Stimulated activated CD4-positive, alpha-beta T cell treated with anti-CD3 and anti-CD28 coated beads, Interleukin-12 subunit alpha, Interleukin-12 subunit beta, amount 100 ng/mL, for 48 hours (primary cell): ENCODE data around the gene METTL17.
"Not testable (repeated sequence)": the region's sequence is repeated elsewhere in the genome, so short reads cannot be mapped to it uniquely, and the experiment has no call there.

Source experiments
- DNase-seq, 3 donors: peaks; one replicate each; pipeline ENCODE4 v3.0.0-alpha.2; 2020; ENCODE audit warnings: low read depth in 2 of 3, low spot score in 1 of 3

METTL17 gene

DNA sequence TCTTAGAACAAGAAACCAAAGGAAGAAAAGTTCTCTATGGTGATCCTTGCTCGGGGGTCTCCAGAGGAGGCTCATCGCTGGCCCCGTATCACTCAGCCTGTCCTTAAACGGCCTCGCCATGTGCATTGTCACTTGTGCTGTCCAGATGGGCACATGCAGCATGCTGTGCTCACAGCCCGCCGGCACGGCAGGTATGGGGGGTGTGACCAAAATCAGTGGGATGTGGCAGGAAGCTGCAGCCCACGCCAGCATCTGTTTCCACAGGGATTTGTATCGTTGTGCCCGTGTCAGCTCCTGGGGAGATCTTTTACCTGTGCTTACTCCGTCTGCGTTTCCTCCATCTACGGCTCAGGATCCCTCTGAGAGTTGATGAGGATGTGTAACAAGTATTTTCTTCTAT is 6.7 kb downstream of the METTL17 start:
- DNase-seq = no peak

DNA sequence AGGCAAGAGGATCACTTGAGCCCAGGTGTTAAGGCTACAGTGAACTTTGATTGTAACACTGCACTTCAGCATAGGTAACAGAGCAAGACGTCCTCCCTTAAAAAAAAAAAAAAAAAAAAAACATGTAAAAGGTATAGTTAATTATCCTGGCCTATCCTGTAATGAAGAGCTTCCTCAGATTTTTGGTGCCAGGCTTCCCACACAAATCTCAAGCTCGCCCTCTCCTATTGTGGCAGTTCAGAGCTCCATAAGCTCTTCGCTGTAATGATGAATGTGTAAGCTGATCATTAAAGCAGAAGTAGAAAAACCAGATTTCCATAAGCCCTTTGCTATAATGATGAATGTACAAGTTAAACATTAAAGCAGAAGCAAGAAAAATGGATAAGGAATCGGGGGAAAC is 7.3 kb downstream of the METTL17 start:
- no peak for DNase-seq

DNA sequence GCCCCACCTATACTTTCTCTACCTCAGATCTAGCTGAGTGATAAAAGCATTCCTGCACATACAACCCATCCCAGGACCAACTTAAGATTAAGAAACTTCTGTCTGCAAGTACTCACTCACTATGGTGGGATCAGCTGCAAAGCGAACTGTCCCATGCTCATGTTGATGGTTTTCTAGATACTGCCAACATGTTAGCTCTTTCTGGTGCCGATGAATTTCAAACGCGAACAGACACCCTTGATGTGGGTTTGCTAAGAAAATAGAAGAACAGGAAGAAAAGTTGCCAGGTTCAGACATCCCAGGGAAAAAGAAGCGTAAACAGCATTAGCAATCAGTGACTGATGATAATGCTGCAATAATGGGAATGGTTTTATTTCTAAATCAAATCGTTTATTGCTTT is 7.8 kb downstream of the METTL17 start:
- DNase-seq = no peak

DNA sequence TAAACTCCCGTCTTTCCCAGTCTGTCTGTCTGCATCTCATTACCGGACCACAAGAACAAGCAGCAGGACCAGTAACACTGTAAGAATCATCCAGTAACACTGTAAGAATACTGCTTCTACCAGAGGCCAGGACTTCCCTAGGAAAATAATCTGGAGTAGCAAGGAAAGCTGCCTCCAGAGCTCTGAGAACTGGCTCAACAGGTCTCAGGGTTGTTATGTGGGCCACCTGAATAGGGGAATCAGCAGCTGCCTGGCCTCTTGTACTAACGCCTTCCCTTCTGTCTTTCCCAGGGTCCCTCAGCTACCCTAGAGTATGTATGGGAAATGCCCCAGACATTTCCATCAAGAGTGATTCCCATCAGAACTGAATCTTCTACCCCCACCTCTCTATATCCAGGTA is 8.4 kb downstream of the METTL17 start:
- no peak for DNase-seq

DNA sequence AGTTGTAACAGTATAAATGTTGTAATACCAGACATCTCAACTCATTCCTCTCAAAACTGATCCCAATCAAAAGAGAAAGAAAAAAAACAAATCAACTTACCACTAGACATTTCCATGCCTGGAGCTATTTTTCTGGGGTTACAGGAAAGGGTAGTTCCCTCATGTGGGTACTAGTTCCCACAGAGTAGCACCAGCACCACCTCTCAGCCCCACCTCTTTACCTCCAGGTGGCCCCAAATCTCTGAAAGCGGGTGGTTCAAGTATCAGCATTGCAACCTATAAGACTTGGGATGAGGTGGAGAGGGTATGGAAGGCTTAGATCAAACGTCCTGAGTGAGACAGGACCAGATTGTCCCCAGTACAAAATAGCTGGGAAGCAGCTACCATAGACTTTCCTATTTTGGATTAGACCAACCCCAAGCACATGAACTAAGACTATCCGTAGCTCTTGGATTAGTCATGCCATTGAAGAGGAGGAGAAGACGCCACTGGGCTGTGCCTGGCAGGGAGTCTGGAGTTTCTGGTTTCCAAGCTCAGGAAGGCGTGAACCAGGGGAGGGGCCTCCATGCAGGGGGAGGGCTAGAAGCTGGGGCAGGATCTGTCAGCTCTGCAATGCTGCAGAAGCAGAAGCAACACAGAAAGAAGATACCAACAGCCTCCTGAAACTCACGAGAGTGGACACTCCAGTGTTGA is 9.0 kb downstream of the METTL17 start, which contains the start of gene SLC39A2:
Gene SLC39A2 (plus strand): TSS at position 620 of the 693 bp plus-strand sequence. CDS start 154 bp downstream, outside the sequence.
- no peak for DNase-seq

DNA sequence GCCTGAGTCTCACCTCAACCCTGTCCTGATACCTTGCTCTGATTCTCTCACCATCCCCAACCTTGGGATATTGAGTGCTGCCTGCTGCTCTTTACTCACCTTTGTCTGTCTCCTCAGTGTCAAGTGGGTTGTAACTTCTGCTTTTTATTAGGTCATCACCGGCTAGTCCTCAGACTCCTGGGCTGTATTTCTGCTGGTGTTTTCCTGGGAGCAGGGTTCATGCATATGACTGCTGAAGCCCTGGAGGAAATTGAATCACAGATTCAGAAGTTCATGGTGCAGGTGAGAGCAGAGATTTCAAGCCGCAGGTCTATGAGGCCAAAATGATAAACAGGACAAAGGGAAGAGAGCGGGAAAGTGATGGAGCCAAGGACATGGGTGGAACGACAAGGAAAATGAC is 9.8 kb downstream of the METTL17 start:
- DNase-seq = no peak

DNA sequence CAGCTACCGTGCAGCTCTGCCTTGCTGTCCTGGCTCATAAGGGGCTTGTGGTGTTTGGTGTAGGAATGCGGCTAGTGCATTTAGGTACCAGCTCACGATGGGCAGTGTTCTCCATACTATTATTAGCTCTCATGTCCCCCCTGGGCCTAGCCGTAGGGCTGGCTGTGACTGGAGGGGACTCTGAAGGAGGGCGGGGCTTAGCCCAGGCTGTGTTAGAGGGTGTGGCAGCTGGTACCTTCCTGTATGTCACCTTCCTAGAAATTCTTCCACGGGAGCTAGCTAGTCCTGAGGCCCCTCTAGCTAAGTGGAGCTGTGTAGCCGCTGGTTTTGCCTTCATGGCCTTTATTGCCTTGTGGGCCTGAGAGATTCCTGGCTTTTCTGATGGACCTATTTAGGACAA is 11.4 kb downstream of the METTL17 start:
- DNase-seq = no peak

DNA sequence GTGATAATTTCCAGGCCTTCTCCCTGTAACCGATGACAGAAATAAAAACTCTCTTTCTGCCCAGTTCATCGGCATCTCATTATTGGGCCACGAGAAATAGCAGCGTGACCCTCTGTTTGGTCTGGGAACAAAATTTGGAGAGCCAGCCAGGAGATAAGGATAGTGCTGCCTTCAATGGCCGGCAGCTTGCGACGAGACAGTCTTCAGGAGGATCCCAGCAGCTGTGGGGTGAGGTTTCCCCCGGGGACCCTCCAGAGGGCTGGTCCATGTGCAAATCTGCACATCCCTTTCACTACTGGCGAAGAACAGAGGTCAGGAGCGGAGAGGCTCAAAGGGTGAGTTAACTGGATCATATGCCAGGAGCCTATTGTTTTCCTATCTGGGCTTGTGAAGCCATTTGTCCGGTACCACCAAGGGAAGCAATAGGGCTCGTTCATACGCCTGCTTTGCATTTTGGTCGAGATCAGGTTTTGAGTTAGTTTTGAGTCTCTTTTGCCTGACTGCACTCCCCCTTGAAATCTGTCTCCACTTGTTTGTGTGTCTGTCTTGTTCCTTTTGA is 14.1 kb downstream of the METTL17 start:
- no peak for DNase-seq

DNA sequence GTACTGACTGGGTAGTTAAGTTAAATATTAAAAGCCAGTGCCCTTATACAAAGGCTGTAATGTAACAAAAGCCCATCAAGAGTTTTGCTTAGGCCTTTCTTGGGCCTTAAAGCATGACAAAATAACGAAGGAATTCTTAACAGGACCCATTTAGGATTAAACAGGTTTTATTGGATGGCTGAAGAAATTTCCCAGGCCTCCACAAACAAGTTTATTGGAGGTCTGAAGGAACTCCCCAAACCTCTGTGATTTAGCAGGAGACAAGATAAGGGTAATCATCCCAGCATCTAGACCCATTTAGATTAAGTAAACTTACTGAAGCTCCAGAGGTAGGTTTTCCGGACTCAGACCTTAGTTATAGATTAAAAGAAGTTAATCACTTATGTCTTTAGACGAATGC is 19.9 kb downstream of the METTL17 start:
- DNase-seq = not testable (repeated sequence)

DNA sequence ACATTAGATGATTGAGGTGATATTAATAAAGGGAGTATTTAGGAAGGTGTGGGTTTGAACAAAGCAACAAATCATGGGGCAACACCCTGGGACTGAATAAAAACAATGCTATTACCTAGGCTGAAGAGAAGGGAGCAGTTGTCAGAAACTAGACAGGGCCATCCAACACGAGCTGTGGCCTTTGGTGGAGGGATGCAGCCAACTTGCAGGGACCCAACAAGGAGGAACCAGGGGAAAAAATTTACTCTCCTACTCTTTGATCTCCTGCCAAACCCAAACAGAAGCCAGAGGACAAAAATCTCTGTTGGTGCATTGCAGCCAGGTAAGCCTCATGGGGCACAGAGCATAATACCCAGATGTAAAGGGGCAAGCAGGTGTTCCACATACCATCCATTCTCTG is 21.4 kb downstream of the METTL17 start:
- DNase-seq = no peak

DNA sequence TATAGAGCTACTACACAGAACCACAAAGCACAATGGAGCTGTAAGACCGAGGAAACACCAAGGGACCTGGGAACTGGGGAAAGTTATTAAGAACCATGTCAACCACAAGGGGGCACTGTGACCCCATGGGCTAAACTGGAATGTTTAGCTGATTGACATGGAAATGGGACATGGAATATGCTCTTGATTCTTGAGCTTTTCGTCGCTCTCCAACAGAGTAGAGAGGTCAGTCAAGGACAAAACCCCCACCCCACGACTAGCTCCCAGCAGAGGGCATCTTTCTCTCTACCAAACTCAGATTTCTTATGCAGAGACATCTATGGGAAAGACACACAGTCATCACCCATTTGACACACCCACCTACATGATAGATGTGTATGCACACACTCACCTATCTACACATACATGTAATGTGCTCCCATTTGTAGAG is 25.0 kb downstream of the METTL17 start:
- peak; percentile 58 to 84 (median 71) for DNase-seq

DNA sequence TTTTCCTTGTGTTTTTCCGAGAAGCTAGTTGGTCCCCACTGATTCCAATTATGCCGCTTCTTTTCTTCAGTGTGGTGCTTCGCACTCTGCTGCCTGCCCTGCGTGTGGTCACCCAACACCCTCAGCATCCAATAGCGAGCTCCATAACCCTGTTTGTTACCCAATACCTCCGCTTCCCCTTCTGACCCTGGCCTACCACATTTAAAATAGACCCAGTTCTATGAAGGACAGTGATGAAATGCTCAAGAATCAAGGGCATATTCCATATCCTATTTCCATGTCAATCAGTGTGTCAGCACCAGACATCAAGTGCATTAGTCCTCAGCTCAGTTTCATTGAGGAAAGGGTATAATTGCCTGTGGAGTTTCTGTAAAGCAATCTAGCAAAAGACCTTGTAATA is 25.5 kb downstream of the METTL17 start:
- no peak for DNase-seq

DNA sequence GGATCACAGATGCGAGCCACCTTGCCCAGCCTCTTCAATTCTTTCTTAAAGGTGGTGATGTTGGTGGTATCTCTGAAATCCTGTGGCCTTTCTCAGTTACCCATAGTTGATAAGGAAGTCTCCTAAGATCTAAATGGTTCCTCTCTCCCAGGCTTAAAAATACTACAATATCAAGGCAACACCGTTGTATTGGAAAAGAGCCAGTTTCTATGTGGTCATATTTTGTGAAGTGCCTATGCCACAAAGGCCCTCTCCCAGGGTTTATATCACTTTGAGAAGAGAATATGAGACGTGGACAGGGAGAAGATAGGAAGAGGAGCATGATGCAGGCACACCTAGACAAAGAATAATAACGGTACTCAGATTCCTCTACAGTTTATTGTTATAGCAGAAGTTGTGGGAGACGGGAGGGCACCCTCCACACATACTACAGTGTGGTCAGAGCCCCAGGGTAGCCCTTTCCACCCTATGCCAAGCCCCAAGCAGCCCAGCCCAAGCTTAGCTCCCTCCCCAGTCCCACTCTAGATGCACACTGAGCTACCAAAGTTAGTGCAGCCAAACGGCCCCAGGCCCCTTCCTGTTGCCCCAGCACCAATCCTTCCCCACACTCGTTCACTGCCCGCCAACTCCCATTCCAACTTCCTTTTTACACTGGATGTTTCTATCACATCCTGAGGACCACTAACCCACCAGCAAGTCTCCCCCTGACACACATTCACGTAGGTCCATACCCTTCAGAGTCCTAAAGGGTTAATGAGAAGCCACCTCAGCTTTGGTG is 26.8 kb downstream of the METTL17 start:
- no peak for DNase-seq

DNA sequence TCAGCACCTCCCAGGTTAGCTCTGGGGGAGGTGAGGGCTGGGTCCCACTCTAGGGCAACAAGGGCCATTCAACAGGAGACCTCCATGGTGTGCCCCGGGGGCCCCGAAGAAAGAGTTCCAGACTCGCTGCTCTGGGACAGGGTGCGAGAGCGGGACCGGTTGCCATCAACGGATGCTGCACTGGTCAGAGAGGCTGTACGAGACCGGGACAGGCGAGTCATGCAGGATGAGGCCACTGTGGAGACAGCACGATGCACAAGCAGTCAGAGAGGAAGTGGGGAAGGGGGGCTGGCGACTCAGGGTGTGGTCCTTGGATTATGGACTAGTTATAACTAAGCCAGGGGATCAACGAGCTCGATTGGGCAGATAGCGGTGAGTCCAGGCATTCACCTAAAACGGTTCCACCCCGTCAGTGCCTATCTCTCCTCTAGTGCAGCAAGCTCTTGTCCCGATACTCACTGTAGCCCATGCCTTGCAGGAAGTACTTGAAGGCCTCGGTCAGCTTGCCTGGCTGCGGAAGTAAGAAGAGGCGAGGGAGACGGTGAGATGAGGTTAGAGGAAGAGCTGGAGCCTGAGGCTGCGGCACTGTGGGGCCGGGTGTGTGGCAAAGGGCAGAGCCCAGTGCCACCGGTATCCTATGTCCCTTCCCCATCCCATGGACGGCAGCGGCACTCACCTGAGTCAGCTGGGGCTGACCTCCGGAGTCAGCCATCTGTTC is 27.9 kb downstream of the METTL17 start:
- DNase-seq = no peak

DNA sequence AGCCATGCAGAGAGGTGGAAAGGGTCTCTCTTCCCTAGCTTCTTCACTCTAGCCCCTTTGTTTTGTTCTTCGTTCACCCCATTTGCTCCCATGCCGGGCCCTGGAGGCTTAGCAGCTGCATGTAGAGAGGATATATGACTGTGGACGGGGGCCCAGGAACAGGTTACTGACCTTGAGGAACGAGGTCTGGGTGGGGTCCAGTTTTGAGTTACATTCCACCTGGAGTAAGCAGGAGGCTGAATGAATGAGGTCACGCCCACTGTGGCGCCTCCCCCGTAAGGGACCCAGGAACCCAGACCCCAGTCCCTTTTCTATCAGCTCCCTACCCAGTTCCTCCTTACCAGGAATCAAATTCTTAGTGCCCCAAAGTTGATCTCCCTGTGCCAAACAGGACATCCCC is 28.5 kb downstream of the METTL17 start:
- DNase-seq = no peak

DNA sequence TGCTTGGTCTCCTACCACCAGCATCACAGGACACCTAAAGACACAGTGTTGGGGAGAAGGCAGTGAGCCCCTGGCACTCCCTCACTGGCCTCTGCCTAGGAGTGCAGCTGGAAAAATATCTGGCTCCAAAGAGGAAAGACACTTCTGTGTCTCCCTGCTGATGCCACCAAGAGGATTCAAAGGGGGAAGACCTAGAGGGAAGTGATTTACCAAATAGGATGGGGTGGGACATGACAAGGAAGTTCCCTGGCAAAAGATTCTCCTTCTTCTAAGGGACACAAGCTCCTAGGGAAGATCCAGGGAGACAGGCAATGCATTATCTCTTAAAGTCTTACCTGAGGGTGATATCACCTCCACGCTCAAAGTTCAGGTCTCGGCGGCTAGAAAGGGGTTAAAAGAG is 29.0 kb downstream of the METTL17 start:
- DNase-seq = no peak

DNA sequence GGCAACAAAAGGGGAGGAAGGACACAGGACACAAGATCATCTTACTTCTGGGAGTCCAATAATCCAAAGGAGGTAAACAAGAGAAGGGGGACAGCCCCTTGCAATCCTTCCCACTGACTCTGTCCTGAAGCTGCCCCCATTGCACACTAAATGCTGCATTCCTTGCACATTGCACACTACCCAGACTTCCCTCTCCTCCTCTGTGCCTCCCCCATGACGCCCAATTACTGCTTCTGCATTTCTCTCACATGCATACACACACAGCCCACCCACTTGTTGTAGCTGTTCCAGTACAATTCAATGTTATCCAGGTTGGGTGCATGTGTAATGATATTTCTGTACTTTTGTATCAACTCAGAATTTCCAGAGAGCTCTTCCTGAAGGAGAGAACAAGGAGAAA is 29.6 kb downstream of the METTL17 start:
- no peak for DNase-seq

DNA sequence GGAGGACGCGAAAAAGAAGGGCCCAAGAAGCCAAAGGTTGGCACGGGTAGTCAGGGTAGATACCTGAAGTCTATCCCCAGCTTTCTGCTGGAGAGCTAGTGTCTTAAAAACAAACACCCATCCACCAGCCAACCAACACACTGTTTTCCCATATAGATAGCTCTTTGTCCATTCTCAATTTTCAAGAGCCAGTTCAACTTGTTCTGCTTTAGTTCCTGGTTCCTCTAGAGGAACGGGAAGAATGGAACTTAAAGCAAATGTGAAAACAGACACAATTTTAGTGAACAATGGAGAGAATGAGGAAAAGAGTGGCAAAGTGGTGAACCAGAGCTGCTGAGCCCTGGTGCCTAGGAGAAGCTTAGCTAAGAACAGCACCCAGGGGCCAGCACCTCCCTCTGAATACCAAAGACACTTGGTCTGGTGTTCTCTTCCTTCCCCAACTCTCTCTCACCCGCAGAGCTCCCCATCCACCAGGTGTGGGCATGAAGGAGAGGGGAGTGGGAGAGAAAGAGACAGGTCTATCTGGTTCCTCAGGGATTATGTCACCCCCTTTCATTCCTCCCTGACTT is 31.3 kb downstream of the METTL17 start:
- DNase-seq = no peak

DNA sequence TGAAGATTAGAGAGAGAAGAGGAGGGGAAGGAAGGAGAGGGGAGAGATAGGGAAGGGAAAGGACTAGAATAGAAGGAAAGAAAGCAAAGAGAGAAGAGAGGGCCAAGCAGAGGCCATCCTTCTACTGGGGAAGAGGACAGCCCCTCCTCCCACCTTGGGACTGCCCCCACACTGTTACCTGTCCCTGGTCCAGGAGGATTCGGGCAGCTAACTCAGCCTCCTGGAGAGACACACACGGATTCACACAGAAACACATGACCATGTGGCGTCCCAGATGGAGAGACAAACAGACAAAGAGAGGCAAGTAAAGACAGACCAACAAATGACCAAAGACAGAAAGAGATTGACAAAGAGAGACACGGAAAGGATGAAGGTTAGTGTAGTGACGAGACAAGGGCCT is 32.9 kb downstream of the METTL17 start:
- DNase-seq = no peak

DNA sequence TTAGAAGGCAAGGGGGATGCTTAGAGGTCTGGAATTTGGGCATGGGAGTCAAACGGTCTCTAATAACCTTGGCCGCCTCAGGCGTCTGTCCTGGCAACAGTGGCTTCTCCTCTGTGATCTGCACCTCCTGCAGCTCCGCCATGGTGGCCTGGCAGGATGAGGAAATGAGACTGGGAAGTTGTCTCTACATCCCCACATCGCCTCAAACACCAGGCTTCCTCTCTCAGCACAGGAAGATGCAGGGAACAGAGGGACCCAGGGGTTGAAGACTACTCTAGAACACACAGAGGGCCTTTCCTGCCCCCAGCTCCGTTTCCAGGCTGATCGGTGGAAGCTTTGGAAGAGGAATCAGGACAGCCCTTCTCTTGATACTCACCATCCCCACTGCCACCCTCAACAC is 33.4 kb downstream of the METTL17 start:
- DNase-seq = no peak

DNA sequence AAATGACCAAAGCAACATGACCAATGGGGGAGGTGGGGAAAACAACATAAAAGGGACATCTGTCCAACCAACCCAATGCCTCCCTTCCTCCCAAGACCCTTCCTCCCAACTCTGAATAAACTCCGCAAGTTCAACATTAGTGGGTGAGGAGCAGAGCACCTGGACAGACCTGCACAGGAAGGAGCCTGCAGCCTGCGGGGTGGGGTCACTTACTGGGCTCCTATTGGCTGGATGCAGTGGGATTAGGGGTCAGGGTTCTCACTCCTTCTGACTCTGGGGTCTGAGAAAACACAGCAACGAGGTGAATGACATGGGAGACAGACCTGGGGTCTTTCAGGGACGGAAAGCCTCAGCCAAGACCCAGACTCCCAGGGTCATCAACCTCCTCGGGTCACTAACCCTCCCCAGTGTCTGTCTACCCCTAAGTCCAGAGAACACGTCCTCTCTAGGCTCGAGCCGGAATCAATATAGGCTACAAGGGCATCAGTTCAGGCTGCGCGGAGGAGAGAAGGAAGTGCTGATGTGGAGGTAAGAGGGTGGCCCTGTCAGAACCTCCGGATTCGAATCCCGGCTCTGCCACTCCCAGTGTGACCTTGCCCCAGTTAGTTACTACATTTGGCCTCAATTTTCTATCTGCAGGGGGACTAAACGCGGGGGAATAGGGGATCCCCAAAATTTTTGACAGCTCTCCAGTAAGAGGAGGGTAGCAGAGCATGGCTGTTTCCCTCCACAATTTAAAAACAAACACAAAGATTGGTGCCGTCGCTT is 34.2 kb downstream of the METTL17 start:
- no peak for DNase-seq
